ENCODE data around the gene NT5M. TPM values are rescaled to one million over a fixed set of nuclear protein-coding genes. Genes with fewer than 3 reads are reported as not detected.

The NT5M gene
- total RNA-seq, 1 donor from 2014 or later: 0.93 TPM

DNA sequence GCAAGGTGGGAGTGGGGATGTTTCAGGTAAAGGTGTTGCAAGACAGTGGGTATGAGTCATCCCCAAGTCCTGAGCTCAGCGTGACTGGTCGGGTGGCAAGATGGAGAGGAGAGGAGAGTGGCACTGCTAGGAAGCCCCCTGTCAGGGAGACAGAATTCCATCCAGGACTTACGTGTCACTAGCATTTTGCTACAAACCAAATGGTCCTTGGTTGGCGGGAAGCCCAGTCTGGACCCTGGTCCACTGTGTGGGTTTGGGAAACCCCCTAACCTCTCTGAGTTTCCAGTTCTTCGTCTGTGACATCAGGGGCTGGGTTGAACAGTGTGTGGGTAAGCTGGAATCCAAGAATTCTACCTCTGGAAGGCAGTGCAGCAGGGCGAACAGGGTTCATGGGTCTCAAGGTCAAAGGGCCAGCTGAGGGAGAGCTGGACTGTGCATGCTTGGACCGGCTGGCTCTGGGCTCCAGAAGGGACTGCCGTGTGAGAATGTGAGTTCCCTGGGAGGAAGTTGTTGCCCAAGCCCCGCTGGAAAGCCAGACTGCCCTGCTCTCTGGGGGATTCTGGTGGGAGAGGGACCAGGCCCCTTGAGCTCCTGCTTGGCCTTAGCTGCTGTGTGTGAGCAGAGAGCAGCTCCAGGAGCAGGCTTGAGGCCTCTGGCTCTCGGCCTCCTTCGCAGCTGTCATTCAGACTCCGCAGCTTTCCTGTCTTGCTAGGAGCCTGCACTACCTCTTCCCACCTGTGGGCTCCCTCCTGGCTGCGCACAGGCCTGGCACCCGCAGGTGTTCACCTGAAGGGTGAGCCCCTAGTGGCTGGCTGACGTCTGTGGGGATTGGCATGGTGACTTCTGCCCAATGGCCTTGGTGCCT, 84.6 kb downstream of the NT5M start:
- intact Hi-C loops (cut with micrococcal nuclease): no loop called here
- Mint-ChIP-seq H3K27ac (no peak overlapping the region), H3K27me3 (peaks cover 8% of the 10 kb centered on the region), H3K4me1 (peaks cover 12% of the 10 kb centered on the region), H3K36me3 (ENCODE audit: low read depth) (no peaks in the 10 kb centered on the region), H3K4me3 (no peak overlapping the region), H3K9me3 (no peaks in the 10 kb centered on the region)
- TF ChIP-seq, protein P1, sequence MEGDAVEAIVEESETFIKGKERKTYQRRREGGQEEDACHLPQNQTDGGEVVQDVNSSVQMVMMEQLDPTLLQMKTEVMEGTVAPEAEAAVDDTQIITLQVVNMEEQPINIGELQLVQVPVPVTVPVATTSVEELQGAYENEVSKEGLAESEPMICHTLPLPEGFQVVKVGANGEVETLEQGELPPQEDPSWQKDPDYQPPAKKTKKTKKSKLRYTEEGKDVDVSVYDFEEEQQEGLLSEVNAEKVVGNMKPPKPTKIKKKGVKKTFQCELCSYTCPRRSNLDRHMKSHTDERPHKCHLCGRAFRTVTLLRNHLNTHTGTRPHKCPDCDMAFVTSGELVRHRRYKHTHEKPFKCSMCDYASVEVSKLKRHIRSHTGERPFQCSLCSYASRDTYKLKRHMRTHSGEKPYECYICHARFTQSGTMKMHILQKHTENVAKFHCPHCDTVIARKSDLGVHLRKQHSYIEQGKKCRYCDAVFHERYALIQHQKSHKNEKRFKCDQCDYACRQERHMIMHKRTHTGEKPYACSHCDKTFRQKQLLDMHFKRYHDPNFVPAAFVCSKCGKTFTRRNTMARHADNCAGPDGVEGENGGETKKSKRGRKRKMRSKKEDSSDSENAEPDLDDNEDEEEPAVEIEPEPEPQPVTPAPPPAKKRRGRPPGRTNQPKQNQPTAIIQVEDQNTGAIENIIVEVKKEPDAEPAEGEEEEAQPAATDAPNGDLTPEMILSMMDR (IDR thresholded peaks at IDR 0.05): no peak
- DNase-seq (no peak), ATAC-seq (ENCODE audit: low read depth) (no peak)
- ChIA-PET CTCF (no interaction called here), POLR2A (no interaction called here)

DNA sequence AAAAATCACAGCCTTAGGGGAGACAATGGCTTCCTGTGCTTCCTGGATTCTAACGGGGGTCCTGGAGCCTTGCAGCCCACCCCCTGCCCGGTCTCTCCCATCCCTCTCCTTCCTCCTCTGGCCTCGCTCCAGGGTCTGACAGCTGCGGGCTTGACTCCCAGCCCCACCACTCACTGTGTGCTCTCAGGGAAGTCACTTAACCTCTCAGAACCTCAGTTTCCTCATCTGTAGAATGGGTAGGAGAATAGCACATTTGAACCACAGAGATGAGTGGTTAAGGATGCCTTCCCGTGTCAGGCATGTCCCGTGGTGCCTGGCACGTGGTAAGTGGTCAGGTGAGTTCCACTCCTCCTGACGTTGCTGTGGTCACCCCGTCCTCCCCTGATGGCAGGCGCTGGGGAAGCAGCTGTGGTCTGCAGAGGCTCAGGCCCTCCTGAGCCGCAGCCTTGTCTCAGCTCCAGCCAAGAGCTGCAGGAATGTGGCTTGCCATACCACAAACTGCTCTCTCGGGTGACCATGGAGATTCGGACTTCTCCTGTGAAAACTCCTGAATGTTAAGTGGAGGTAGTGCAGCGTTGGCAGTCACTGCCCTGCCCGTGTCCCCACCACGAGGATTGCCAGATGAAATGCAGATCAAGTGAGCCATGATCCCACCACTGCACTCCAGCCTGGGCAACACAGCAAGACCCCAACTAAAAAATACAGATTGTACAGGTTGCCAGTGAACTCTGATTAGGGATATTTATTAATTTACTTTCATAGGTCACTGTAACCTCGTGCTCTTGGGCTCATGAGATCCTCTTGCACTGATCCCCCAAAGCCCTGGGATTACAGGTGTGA, 85.7 kb downstream of the NT5M start:
- DNase-seq (no peak), ATAC-seq (ENCODE audit: low read depth) (no peak)
- Mint-ChIP-seq H3K27ac (no peak overlapping the region), H3K4me1 (peaks cover 12% of the 10 kb centered on the region), H3K4me3 (no peak overlapping the region), H3K27me3 (peaks cover 3% of the 10 kb centered on the region), H3K36me3 (ENCODE audit: low read depth) (no peaks in the 10 kb centered on the region), H3K9me3 (no peaks in the 10 kb centered on the region)
- intact Hi-C loops (cut with micrococcal nuclease): no loop called here
- ChIA-PET POLR2A (no interaction called here), CTCF (no interaction called here)
- TF ChIP-seq, protein P1 (IDR thresholded peaks at IDR 0.05): no peak

DNA sequence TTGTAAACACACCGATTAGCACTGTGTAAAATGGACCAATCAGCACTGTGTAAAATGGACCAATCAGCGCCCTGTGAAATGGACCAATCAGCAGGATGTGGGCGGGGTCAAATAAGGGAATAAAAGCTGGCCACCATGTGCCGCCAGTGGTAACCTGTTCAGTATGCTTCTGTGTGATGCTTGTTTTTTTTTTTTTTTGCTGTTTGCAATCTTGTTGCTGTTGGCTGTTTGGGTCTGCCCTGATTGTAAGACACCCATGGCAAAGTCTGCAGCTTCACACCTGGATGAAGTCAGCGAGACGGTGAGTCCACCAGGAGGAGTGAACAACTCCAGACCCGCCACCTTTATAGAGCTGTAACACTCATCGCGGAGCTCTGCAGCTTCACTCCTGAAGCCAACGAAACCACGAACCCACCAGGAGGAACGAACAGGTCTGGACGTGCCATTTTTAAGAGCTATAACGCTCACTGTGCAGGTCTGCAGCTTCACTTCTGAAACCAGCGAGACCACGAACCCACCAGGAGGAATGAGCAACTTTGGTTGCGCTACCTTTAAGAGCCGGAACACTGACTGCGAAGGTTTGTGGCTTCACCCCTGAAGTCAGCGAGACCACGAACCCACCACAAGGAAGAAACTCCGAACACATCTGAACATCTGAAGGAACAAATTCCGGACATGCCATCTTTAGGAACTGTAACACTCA, 88.6 kb downstream of the NT5M start:
- H3K4me3 Mint-ChIP-seq: peak overlapping the region; percentile 71
- ChIA-PET CTCF (interaction anchor here (1.2 kb wide), 1 partner anchor 222 kb away, joined by 3 read pairs; no protein-coding TSS in a partner anchor), POLR2A (interaction anchor here (0.7 kb wide), 1 partner anchor 1987 kb away, joined by 4 read pairs; the partner anchor contains the start of gene MAPK7)
- intact Hi-C loops (cut with micrococcal nuclease): no loop called here
- H3K9me3 Mint-ChIP-seq: no peaks in the 10 kb centered on the region
- ATAC-seq (ENCODE audit: low read depth) (peak; percentile 79), DNase-seq (no peak)
- H3K36me3 Mint-ChIP-seq (ENCODE audit: low read depth): no peaks in the 10 kb centered on the region
- no peak overlapping the region for H3K27ac Mint-ChIP-seq
- TF ChIP-seq, protein P1 (IDR thresholded peaks at IDR 0.05): no peak
- peaks cover 12% of the 10 kb centered on the region for H3K4me1 Mint-ChIP-seq
- H3K27me3 Mint-ChIP-seq: no peaks in the 10 kb centered on the region

DNA sequence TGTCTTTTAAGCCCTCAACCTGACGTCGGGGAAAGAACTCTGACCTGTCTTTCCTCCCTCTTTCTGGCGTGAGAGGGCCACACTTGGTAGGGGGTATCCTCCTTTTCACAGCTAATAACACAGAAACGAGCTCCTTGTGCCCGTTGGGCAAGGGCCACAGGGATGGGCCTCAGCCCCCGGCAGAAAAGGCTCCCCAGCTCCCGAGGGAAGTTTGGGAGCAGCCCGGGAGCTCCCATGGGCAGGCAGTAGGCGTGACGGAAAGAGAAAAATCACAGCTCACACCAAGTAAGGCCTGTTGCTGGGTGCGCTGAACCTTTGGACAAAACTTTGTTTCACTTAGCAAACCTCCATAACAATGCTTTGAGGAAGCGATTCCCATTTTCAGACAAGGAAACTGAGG, 90.8 kb downstream of the NT5M start:
- intact Hi-C loops (cut with micrococcal nuclease): no loop called here
- POLR2A ChIA-PET: no interaction called here
- no peak for ATAC-seq (ENCODE audit: low read depth)
- DNase-seq: no peak
- Mint-ChIP-seq H3K9me3 (no peaks in the 10 kb centered on the region), H3K27ac (no peak overlapping the region), H3K27me3 (no peaks in the 10 kb centered on the region), H3K36me3 (ENCODE audit: low read depth) (no peaks in the 10 kb centered on the region), H3K4me3 (no peak overlapping the region), H3K4me1 (peaks cover 20% of the 10 kb centered on the region)
- TF ChIP-seq, protein P1 (IDR thresholded peaks at IDR 0.05): no peak
- CTCF ChIA-PET: interaction anchor here (1.4 kb wide), 1 partner anchor 103 kb away, joined by 4 read pairs; no protein-coding TSS in a partner anchor

Data from activated B cell treated with CpG ODN at 0.5 μM for 24 hours (primary cell).